ENCODE results near the gene ABCG1.

The ABCG1 gene

DNA sequence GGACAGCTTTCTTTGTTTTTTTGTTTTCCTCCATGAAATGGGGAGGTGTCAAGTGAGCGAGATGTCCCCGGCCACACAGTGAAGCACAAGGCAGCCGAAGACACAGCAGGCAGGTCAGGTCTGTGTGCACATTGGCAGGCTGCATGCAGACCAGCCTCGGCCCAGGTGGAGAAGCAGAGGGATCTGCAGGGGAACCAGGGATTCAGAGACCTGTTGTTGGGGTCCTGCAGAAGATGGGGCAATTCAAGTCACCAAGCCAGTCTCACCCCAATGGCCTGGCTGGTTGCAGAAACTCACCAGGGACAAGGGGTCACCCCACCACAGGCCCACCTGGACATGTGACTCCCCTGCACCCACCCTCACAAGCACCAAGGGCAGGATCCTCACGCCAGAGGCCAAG is 4.0 kb upstream of the ABCG1 start:
- no peak for DNase-seq

DNA sequence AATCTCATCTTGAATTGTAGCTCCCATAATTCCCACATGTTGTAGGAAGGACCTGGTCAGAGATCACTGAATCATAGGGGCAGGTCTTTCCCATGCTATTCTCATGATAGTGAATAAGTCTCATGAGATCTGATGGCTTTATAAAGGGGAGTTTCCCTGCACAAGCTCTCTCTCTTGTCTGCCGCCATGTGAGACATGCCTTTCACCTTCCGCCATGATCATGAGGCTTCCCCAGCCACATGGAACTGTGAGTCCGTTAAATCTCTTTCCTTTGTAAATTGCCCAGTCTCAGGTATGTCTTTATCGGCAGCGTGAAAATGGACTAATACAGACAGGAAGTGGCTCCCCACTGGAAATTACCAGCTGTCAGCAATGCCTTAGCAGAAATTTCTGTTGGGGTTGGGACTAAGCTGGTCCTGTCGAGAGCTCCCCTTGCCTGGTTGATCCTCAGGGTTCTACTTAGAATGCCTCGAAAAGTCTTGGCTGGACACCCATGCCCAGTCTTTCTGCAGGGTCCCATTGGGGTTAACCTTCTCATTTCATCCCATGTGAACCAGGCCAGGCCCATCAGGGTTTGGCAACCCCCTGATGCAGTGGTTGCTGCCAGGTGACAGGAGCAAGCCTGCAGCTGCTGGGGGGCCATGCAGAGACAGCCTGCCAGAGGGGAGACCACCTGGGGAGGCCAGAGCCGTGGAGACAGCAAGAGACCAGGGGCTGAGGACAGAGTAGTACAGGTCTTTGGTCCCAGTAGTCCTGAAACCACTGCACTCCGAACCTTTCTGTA is 2.8 kb upstream of the ABCG1 start:
- no peak for DNase-seq

DNA sequence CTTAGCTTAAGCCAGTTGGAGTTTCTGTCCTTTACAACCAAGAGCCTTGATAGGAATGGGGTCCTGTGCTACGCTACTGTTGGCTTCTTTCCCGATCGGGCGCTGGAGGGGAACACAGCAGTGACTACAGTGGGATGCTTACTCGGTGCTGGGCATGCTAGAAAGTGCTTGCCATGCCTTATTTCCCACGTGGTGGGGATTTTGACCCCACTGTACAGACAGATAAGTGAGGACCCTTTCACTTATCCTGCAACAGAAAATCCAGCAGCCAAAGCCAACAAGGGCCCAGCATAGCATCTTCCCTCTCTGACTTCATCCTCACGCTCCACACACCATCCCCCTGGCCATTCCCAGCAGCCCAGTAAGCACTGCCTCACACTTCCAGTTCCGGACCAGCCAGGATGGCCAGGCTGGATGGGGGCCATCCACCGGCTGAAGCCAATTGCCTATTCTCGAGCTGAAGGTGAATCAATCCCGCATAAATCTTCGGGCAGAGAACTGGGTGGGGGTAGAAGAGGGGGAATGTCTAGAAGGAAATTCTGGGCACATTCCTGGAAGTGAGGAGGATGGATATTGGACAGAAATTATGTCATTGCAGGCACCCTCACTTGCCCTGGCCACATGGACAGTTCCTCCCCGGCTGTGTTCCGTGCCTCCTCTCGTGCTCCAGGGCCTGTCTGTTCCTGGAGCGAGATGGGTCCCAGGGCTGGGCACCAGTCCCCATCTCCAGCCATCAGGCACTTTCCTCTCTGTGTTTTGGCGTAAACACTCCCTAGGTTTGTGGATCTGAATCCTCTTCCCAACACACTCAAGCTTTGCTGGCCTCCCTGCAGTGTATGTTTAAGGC is 2.0 kb upstream of the ABCG1 start:
- DNase-seq: no peak

DNA sequence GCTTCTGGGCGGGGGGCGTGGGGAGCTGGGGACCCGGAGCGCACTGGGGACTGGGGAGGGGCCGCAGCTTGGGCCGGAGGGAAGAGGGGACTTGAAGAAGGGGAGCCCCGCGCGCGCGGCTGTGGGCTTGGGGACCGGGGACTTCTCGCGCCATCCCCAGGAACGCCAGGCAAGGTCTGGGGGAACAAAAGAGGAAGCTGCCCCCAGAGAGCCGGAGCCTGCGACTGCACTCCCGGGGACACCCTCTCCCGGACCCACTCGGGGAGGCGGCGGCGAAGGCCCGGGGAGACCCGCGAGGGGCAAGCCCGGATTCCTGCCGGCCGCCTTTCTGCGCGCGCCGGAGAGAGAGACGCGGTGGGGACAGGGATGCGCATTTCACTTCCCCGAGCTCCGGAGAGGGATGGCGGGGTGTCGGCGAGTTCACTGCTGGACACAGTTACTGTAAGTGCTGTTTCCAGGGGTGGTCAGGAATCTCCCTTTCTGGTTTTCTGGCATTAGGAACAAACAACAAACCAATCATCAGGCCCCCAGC is 732 bp downstream of the ABCG1 start:
- no peak for DNase-seq

DNA sequence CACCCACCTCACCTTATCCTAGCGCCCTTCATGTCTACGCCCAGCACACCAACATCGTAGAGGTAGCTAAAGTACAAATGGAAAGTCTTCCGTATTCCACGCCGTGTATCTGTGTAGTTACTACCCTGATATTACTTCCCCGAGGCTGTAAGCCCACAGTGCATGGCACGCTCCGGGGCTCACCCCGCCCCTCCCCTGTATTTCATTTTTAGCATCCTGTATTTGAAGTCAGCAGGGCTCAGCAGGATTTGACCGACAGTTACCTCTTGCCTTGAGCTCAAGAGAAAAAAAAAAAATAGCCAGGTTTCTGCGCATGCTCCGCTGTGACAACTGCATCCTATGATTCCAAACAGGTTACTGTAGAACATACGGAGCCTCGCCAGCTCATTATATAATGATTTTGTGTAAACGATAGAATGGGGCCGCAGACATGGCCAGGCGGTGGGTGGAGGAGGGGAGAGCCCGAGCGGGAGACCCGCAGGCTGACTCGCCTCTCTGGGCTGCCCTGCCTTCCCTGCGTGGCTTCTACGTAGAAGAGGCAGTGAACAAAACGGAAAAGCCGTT is 1.3 kb downstream of the ABCG1 start:
- DNase-seq: peak; percentile 50

DNA sequence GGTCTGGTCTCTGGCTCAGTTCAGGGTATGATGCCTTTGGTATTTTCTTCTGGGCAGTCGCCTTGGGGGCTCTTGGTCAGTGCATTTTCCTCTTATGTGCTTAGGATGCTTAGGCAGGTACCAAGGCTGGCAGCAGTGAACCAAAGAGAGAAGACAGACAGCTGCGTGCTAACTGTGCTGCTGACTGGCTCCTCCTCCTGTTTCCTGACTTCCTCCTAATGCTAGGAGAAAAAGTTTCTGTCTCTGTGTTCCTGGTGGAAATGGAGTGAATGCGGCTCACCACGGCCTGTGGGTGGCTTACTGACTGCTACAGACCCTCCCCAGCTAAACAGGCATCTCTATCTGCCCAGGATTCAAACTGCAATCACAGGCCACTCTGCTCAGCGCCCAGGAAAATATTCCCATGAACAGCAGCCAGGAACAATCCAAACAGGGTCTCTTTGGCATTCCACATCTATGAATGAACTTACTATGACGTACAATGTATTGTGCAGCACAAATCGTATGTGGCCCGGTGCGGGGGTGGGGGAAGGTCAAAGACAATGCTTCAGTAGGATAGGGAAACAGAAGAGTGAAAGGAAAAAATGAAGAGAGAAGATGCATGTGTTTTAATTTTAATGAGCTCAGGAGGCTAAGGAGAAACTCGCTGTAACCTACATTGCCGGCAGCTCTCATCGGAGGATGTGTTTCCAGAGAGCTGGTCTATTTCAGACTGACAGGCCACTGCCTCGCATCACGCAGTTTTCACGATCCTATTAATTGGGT is 2.8 kb downstream of the ABCG1 start:
- peak; percentile 34 for DNase-seq

DNA sequence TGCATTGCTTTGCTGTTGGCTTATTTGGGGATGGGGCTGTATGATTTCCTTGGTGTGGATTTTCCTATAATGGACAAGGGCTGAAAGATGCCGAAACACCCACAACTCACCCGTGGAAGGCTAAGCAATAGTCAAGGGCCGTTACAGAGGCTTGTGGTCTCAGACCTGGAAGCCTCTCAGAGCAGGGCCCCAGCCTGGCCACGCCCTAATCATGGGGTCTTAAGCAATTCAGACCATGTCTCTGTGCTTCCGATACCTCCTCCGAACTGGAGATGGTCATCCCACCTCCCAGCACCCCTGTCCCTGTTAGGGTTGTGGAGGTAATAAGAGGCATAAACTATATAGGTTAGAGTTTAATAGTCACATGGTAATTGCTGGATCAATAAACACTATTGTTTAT is 3.4 kb downstream of the ABCG1 start:
- no peak for DNase-seq

DNA sequence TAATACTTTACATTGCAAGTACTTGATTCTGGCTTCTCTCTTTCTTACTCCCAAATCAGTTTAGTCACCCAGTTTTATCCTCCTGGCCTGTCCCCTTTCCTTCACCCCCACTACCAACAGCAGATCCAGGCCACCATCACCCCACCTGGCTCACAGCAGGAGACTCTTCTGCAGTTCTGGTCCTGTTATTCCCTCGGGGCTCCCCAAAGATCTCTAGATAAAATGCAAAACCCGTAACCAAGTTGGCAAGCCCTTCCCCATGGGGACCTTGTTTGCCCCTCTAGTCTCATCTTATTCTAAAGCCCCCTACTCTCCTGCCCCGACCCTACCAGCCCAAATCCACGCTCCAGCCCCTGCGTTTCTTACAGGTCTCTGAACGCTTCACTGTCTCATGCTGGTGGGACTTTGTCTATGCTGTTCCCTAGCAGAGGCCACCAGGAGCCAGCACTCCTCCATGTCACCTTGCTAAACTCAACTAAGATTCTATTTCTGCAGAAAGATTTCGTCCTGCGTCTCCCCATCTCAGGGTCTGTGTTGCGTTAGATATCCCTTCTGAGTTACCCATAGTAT is 4.0 kb downstream of the ABCG1 start:
- no peak for DNase-seq

DNA sequence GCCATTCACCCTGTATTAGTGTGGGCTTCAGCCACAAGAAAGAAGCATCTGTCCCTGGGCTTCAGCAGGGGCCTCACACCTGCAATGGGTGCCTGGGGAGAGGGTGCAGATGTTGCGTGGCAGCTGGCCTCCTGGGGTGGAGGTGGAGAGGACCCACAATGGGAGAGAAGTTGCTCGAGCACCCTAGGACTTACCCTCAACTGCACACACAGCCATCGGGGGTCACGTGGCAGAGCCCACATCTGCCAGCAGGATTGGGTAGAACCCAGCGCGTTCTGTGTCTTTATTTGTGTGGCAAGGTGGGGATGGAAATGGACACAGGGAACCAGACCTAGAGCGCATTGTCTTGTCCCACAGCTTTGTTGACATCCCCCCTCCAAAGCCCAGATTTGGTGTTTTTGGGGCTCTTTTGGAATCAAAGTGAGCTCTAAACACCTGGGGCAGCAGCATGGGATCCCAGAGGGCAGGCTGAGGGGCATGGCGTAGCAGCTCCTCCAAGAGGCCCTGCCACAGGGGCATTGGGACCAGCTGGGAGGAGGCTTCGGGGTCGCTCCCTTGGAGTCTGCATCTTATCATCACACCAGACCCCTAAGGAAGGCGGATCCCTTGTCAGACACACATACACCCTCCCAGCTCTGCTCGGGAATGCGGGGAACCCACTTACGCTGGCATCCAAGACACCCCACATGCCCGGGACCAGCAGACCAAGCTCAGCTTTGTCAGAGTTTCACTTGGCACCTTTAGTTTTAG is 5.1 kb downstream of the ABCG1 start:
- no peak for DNase-seq

DNA sequence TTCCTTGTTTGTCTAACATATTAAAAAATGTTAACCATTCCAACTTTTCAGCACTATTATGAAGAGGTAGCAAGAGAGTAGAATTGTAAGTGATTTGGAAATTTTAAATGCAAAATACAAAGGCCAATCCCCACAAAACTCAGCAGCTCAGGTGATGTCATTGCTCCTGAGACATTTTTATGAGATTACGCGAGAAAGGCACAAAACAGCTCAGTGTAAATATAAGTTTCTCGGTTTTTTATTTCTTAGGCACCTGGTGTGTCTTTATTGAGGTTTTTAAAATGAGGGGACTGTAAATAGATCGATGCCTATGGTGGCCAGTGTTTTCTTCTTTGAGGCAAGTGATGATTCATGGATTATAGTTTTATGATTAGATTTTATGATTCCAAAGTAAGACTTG is 6.1 kb downstream of the ABCG1 start:
- no peak for DNase-seq

DNA sequence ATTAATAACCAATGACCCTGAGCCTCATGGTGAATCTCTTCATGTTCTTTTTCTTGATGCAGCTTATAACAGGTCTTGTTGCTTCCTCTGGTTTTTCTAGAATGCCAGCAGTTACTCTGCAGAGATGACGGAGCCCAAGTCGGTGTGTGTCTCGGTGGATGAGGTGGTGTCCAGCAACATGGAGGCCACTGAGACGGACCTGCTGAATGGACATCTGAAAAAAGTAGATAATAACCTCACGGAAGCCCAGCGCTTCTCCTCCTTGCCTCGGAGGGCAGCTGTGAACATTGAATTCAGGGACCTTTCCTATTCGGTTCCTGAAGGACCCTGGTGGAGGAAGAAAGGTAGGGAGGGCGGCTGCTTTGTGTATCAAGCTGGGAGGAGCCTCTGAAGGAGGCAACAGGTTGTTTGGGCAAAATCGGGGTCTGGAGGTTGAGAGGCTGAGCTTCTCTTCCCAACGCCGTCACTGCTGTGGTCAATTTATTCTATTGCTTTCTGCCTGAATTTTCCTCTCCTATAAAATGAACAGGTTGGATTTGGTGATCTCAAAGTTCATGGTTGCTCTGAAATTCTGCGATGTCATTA is 6.7 kb downstream of the ABCG1 start:
- no peak for DNase-seq

DNA sequence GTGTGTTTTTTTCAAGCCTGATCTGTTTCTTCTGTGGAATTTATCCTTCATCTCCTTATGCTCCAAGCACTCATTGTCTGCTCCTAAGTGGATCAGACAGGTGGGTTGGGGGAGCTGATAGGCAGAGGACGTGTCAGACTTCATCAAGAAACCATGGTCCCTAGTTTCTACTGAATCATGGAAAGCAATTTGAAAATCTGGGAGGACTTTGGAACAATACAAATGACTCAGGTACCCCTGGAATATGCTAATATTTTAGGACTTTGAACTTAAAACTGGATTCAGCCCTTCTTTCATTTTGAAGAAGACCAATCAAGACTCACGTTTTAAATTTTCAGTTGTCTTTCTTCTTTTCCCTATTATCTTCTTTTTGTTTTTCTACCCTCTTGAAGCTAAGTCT is 7.7 kb downstream of the ABCG1 start:
- DNase-seq: no peak

DNA sequence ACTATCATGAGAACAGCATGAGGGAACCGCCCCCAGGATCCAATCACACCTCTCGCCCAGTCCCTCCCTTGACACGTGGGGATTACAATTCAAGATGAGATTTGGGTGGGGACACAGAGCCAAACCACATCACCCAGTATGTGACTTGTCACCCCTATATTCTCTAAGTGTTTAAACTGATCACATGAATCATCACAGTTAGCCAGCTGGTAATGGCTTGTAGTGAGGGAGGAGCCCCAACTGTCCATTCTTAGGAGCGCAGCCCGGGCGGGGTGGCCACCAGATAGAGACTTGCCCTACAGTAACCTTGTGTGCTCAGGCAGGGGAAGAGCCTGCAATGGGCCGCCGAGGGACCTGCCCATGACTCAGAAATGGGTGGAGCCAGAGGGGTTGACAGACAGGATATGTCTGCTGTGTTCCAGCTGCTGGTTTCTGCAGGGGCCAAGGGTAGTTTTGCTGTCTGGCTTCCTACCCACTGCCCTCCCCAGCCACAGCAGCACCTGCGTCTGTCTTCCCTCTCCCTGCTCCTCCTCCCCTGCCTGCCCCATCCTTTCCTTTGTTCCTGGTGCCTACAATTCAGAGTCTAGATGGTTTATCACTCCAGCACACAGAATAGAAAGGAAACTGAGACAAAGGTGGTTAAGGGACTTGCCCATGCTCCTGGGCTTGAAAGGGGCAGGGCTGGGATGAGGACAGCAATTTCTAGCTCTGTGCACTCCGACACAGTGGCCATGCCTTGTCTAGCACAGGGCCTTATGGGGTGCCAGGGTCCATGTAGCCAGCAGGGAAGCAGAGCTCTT is 9.2 kb downstream of the ABCG1 start:
- peak; percentile 69 for DNase-seq

DNA sequence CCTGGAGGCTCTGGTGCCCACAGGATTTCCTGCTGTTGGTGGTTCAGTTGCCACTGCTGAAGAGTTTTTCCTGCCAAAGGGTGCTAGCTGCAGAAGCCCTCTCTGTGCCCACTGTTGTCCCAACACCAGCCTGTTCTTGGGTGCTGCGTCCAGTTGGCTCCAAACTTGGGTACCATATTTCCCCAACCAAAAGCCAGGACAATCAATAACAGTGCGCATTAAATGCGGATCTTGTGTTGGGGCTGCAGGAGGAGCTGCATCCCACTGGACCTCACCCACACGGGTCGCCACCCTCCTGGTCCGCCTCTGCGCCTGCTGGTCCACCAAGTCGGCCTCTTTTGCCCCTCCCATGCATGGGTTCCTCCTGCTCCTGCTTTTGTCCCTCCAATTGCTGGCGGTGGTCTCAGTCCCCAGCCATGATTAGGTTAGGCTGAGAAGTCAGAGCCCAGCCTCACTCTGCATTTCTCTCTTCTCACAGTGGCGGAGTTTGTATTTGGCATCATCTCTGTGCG is 9.8 kb downstream of the ABCG1 start:
- DNase-seq: no peak

DNA sequence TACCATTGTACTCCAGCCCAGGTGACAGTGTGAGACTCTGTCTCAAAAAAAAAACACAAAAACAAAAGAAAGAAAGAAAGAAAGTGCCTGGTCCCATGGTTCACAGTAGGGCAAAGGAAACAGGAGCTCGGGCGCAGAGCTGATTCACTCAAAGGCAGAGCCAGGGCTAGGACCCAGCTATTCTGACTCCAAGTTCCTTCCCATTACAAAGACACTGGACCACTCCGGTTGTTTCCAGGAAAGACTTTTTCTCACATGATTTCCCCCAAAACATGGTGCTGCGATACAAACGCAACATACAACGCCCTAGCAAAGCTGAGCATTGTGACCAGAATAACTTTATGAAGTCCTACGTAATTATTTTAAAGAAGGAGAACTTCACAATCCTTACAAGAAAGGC is 10.7 kb downstream of the ABCG1 start:
- no peak for DNase-seq

DNA sequence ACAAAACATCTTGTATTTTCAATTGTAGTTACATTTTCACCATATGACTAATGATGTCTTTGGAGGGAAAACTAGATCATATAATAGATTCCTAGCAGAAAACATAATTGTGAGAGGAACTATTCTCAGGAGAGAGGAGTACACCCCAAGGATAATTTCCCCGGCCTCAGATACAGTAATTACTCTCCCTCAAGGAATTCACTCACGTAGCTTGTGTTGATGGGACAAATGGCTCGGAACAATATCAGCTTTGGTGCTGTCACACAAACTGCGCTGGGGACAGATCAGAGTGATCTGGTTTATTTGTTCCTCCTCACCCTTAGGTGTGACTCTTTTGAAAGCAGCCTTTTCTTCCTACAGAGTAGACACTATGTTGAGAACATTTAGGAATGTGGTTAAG is 11.2 kb downstream of the ABCG1 start:
- no peak for DNase-seq

DNA sequence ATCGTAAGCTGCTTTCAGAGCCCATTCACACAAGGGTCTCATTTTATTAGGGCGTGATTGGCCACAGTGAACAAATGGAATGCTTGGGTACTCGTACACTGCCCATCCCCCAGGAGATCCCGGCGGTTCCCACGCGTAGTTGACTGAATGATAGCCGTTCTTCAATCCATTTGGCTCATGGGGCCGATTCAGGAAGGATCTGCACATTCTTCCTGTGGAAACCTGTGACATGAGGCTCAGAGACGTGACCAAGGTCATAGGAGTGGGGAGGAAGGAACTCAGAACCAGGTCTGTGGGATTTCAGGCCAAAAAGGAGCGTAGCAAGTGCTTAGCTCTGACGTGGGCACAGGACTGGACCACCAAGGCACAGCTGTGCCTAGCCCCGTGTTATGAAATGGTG is 11.7 kb downstream of the ABCG1 start:
- no peak for DNase-seq

DNA sequence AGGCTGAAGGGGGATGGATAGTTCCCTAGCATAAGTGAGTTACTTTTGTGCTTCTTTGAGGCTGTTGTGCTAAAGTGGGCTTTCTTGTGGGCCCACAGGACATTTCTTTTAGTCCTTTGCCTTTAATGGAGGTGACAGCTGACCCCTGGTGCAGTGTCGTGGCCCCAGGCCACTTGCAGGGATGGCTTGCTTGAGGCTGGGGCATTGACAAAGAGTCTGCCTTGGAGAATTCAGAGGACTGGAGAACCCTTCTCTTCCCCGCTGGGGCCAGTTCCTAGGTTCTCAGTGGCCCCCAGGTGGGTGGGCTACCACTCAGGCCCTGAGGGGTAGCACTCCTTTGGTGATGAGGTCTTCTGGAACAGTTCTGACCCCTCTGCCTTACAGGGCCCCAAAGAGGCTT is 12.8 kb downstream of the ABCG1 start:
- DNase-seq: no peak

DNA sequence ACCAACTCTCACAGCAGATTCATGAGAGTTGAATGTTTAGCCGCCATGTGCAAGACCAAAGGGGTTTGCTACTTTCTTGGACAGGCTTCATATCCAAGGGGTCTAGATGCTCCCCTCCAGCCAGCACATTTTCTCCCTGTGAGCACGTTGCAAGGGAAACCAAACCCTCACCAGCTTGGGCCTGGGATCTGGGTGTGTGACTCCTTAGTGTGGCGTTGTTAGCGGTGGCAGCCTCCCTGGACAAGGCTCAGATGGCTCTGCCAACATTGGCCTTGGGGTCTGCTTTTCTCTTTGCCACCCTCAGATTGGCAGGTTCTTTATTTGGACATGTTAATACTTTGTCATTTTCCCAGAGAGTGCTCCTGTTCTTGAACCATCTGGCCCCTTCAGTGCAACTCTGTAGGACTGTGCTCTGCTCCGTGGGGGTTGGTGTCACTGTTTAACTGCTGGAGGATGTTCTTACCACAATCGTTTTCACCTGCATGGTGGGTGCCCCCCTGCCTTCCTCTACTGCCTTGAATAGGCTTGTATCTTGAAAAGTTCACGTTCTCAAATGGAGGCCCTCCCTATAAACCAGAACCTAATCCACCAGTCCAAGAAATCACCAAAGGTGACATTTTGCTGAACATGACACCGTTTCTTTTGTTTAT is 13.4 kb downstream of the ABCG1 start:
- no peak for DNase-seq
